Stomach (tissue), 9 donors: ENCODE measurements around the gene BABAM2. TPM values are rescaled to one million over a fixed set of nuclear protein-coding genes. Genes with fewer than 3 reads are reported as not detected.
A peak's percentile ranks its signal among the peaks of the same experiment; 100 is the strongest.

Experiments
- DNase-seq, 2 donors: peaks; one replicate each; pipeline versions ENCODE4 v3.0.0 to v3.0.0-alpha.2; 2013 to 2019
- H3K27ac ChIP-seq, 5 donors: fragments of 200-600 bp in 4 of 5; sonication (generic) in 4 of 5; one replicate each; pipeline ENCODE4 v1.5.1; 2013 to 2019; ENCODE audit warnings: mild to moderate bottlenecking in 1 of 5, moderate library complexity in 1 of 5
- H3K27me3 ChIP-seq, 3 donors: fragments of 200-600 bp; sonication (generic); one replicate each; pipeline ENCODE4 v1.5.1; 2017 to 2019; ENCODE audit warnings: mixed run types in 1 of 3
- H3K36me3 ChIP-seq, 4 donors: fragments of 200-600 bp; sonication (generic); 1 replicate in 3 of 4; 2 replicates in 1 of 4; pipeline ENCODE4 v1.5.1; 2016 to 2019
- H3K4me1 ChIP-seq, 4 donors: fragments of 200-600 bp; sonication (generic); one replicate each; pipeline ENCODE4 v1.5.1; 2016 to 2019
- H3K4me3 ChIP-seq, 4 donors: fragments of 200-600 bp; sonication (generic) in 3 of 4; one replicate each; pipeline ENCODE4 v1.5.1; 2016 to 2019; ENCODE audit warnings: mild to moderate bottlenecking in 1 of 4
- H3K9me3 ChIP-seq, 4 donors: fragments of 200-600 bp; sonication (generic); one replicate each; pipeline ENCODE4 v1.5.1; 2016 to 2019
- CTCF ChIP-seq, 7 experiments: fragments of 450-650 bp in 4 of 7; fragments of 200-600 bp in 3 of 7; sonication (generic) in 3 of 7; IDR thresholded peaks; one replicate each; pipeline ENCODE4 v1.5.1; 2016 to 2019; ENCODE audit warnings: antibody characterized with exemption in 7 of 7, control low read depth in 2 of 7, mild to moderate bottlenecking in 1 of 7
- EP300 ChIP-seq: sonication (generic); formaldehyde crosslinking; IDR thresholded peaks from one replicate; pipeline ENCODE4 v1.6.1; 2017; ENCODE audit warnings: antibody characterized with exemption
- POLR2A ChIP-seq, 4 donors: fragments of 450-650 bp; IDR thresholded peaks; one replicate each; pipeline ENCODE4 v1.6.1; 2016; ENCODE audit warnings: antibody characterized with exemption in 4 of 4, control low read depth in 2 of 4, mild to moderate bottlenecking in 1 of 4, moderate library complexity in 1 of 4
- POLR2AphosphoS5 ChIP-seq, 3 donors: sonication (generic); formaldehyde crosslinking; IDR thresholded peaks; one replicate each; pipeline ENCODE4 v1.6.1; 2016; ENCODE audit warnings: antibody characterized with exemption in 3 of 3
- WGBS, 5 donors: extraction: QIAGEN DNeasy Blood & Tissue Kit in 3 of 5; methylation state at CpG; one replicate each; pipeline versions ENCODE4 v1.1.5 to v1.1.7; 2013 to 2018; 5-methylcytosine and 5-hydroxymethylcytosine counted together
- intact Hi-C: fragments of 100-400 bp; cut with DNase I; formaldehyde crosslinking; loops from one replicate; pipeline ENCODE4 v1.15.1; 2023; ENCODE audit warnings: low total_unique reads
- polyA plus RNA-seq, 3 donors: library from polyadenylated mRNA; stranded (reverse); fragments of 200-250 nt; gene quantifications; one replicate each; pipeline ENCODE4 v1.2.3, GENCODE V29; 2013
- total RNA-seq, 5 donors: library from RNA; depleted of rRNA; stranded (reverse); fragments of >200 nt; gene quantifications; one replicate each; pipeline versions ENCODE4 v1.1.0 to v1.2.3, GENCODE V29; 2014 to 2016
- donor health status: healthy with polysubstance abuse.
- donor health status: Bipolar disorder and iron deficiency.
- donor health status: healthy.

Gene BABAM2
- total and polyA plus RNA-seq, 8 donors = 14.2 to 41.4 (median 22.8) TPM

- Histone ChIP-seq H3K9me3 (no peaks in the 10 kb centered on the region), H3K27me3 (no peaks in the 10 kb centered on the region), H3K4me3 (no peak overlapping the region), H3K36me3 (no peaks in the 10 kb centered on the region), H3K4me1 (peaks cover 19 to 47% (median 34%) of the 10 kb centered on the region in 4 donors), H3K27ac (no peak overlapping the region)
- TF ChIP-seq POLR2AphosphoS5 (IDR thresholded peaks at IDR 0.05) = no peak
- no peak for TF ChIP-seq EP300
- TF ChIP-seq CTCF (IDR thresholded peaks at IDR 0.05) = no peak
- TF ChIP-seq POLR2A (IDR thresholded peaks at IDR 0.05) = no peak
- no peak for DNase-seq
- WGBS, 5 donors = 80 to 86% (median 85%) methylated on average over 5 of the region's 5 CpGs
- intact Hi-C loops = no loop called here
These were observed 434.6 kb downstream of the BABAM2 start for GRCh38 chr2:28325173-28325566.

- H3K27ac ChIP-seq = peak overlapping the region in 2 of 5 donors; percentile 11 to 67
- H3K4me3 ChIP-seq = no peak overlapping the region
- intact Hi-C loops = no loop called here
- peaks cover 19 to 46% (median 34%) of the 10 kb centered on the region in 4 donors for H3K4me1 ChIP-seq
- TF ChIP-seq POLR2A (IDR thresholded peaks at IDR 0.05) (no peak), CTCF (IDR thresholded peaks at IDR 0.05) (no peak), EP300 (no peak), POLR2AphosphoS5 (IDR thresholded peaks at IDR 0.05) (no peak)
- DNase-seq = no peak
- H3K27me3 ChIP-seq = no peaks in the 10 kb centered on the region
- 84 to 100% (median 85%) methylated on average over 1 to 10 of the region's 10 CpGs for WGBS, 5 donors
- no peaks in the 10 kb centered on the region for H3K9me3 ChIP-seq
- no peaks in the 10 kb centered on the region for H3K36me3 ChIP-seq
These were observed 435.3 kb downstream of the BABAM2 start for GRCh38 chr2:28325567-28326468.

GRCh38 chr2:28326469-28326805 lies 435.9 kb downstream of the BABAM2 start:
- intact Hi-C loops = no loop called here
- Histone ChIP-seq H3K4me3 (no peak overlapping the region), H3K27ac (peak overlapping the region in 2 of 5 donors; percentile 11 to 67), H3K27me3 (no peaks in the 10 kb centered on the region), H3K9me3 (no peaks in the 10 kb centered on the region), H3K36me3 (no peaks in the 10 kb centered on the region), H3K4me1 (peaks cover 15 to 40% (median 32%) of the 10 kb centered on the region in 4 donors)
- 85 to 100% (median 93%) methylated on average over 2 to 4 of the region's 4 CpGs for WGBS, 5 donors
- no peak for DNase-seq
- TF ChIP-seq POLR2A (IDR thresholded peaks at IDR 0.05) = no peak
- no peak for TF ChIP-seq POLR2AphosphoS5 (IDR thresholded peaks at IDR 0.05)
- no peak for TF ChIP-seq CTCF (IDR thresholded peaks at IDR 0.05)
- TF ChIP-seq EP300 = no peak

GRCh38 chr2:28326881-28327505 lies 436.5 kb downstream of the BABAM2 start:
- Histone ChIP-seq H3K27me3 (no peaks in the 10 kb centered on the region), H3K27ac (peak overlapping the region in 3 of 5 donors; percentile 1 to 67 (median 64)), H3K9me3 (no peaks in the 10 kb centered on the region), H3K4me3 (no peak overlapping the region), H3K4me1 (peaks cover 15 to 38% (median 30%) of the 10 kb centered on the region in 4 donors), H3K36me3 (no peaks in the 10 kb centered on the region)
- no peak for TF ChIP-seq POLR2A (IDR thresholded peaks at IDR 0.05)
- no peak for TF ChIP-seq POLR2AphosphoS5 (IDR thresholded peaks at IDR 0.05)
- no peak for TF ChIP-seq EP300
- TF ChIP-seq CTCF (IDR thresholded peaks at IDR 0.05) = no peak
- 64 to 82% (median 75%) methylated on average over 5 to 6 of the region's 6 CpGs for WGBS, 5 donors
- DNase-seq = no peak
- intact Hi-C loops = no loop called here
